GM19463 (cell line): ENCODE data around the gene FAM216B.
A peak's percentile ranks its signal among the peaks of the same experiment; 100 is the strongest.
"Not testable (repeated sequence)": the region's sequence is repeated elsewhere in the genome, so short reads cannot be mapped to it uniquely, and the experiment has no call there.

Source experiments
- ATAC-seq: cut with Tn5 transposase; IDR thresholded peaks from one replicate; pipeline ENCODE4 v1.9.1; 2021; ENCODE audit warnings: mild to moderate bottlenecking, moderate library complexity; ENCODE audit not compliant: unreplicated experiment

The FAM216B gene

DNA sequence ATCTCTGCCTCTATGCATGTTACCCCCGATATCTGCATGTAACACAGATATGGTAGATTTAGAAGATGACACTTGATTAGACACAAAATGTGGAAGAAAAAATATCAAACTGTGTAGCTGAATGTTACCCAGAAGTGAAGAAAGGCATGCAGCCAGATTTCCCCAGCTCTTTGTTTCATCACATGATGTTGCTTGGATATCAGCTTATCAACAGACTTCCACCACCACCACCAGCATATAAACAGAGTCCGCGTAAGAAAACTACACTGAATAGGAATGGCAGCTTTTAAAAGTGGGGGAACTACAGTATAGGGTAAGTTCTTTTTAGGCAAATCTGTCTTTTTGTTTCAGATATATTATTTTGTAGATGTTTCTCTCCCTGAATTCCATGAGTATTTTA, at the start of gene FAM216B:
FAM216B (plus strand) TSS at position 233 of the 400 bp plus-strand sequence. CDS start 2,484 bp downstream, outside the sequence.
- ATAC-seq = no peak

DNA sequence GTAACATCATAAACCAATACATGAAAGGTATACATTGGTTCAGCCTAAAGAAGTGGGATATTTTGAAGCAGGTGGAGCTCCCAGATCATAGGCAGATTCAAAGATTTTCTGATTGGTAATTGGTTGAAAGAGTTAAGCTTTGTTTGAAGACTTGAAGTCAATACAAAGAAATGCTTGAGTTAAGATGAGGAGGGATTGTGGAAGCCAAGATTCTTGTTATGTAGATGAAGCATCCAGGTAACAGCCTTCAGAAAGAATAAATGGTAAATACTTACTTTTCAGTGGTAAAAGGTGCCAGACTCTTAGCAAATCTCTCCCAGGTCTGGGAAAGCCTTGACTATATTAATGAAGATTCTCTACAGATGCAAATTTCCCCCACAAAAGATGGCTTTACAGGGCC, 49.3 kb upstream of the FAM216B start:
- no peak for ATAC-seq

DNA sequence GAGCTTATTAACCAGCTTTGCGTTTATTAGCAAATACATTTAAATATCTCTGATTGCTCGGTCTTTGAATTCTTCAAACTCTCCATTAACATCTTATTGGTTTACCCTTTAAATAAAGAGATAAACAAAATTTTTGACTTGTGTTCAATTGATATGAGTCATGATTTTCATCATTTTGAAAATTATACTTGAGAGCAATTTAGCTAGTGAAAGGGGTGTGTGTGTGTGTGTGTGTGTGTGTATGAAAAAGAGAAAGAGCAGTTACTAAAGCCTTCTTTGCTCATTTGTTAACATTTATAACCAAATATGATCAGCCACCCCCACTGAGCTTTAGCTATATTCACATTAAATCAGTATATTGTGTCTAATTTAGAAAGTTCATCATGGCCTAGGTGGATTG, 48.3 kb upstream of the FAM216B start:
- no peak for ATAC-seq

DNA sequence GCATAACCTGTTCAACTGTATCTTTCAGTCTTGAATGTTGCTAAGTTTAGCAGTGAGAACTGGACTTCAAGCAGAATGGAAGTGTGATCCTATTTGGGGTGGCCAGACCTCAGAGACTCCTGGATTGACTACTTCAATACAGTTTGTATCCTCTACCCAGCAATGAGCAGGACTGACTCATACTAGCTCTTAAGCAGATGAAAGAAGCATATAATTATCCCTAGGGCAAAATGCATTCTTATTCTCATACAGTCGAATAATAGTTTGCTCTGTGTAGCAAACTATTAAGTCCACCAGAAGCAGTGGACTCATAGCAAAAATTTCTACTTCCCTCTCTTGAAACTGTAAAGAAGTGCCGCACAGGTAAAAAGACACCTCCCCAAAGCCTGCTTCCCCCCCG, 46.4 kb upstream of the FAM216B start:
- no peak for ATAC-seq

DNA sequence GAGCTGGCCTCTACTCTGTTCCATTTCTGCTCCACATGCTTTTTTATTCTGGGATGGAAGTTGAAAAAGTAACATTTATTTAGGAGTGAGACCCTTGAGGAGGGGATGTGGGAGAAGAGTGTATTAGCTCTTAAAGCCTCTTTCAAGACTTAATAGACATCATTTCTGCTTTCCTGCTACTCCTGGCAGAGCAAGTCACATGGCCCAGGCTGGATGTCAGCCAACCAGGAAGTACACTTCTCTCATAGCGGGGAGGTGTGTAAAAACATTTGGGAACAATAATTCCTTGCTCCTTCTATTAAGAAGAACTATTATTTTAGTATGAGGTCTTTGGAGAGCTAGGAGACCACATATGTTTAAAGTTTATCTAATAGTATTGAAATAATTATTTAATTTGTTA, 40.6 kb upstream of the FAM216B start:
- no peak for ATAC-seq

DNA sequence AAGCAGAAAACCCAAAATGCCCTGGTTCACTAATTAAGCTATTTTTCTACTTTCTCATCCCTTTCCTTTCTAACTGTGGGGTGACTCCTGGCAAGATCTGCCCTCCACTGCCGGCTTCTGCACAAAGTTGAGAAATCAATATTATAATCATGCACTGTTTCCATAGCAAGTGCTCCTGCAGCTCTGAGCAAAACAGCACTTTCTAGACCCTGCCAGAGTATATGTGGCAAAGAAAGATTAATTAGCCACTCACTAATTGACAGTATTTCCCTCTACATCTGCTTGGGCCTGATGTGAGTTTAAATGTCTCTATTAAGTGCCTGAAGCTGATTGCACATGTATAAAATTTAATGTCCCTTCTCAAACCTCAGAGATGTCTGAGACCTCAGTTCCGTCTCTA, 39.5 kb upstream of the FAM216B start:
- ATAC-seq = no peak

DNA sequence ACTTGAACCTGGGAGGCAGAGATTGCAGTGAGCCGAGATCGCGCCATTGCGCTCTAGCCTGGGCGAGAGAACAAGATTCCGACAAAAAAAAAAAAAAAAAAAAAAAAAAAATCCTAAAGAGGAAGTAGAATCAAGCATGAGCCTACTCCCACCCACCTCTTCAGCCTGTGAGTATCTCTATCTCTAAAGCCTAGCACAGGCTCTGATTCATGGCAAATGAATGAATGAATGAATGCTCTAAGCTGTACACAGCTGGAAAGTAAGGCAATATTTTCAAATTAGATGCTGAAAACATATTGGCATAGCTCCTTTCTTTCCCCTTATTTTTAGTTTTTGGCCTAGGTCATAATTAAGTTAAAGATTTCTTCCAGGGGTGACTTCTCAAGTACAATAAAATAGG, 35.7 kb upstream of the FAM216B start:
- no peak for ATAC-seq

DNA sequence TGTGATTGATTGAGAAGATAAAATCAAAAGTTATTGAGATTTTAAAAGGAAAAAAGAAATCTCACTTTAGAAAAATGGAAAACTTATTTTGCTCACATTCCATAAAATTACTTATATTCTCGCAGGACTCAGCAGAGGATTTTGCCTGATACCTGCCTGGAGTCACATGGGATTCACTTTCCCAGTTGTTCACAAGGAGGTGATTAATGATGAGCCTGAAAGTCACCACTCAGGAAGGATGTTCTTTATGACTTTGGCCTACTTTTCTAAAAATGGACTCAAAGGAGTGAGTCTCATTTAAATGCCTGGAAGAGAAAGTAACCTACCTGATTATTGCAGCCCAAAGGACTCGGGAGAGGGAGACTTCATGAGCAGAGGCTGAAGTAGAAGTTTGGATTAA, 34.5 kb upstream of the FAM216B start:
- no peak for ATAC-seq

DNA sequence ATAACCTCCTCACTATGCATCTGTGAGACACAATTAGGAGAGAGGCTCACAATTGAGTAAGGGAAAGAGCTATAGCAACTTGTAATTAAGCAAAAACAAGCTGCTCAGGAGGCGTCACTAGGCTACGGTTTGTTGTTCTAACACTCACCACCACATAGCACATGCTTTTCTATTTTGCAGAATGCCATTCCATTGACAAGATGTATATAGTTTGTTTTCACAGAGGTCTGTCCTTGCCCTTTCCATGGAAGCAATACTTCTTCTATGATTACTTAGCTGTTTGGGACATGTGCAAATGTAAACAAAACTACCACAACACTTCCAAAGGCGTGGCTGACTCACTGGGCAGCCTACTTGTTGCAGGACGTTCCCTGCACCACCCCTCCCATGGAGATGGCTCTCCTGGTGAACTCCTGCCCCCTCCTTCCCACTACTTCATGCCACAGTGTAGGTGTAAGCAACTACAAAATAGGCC, 33.9 kb upstream of the FAM216B start:
- ATAC-seq = no peak

DNA sequence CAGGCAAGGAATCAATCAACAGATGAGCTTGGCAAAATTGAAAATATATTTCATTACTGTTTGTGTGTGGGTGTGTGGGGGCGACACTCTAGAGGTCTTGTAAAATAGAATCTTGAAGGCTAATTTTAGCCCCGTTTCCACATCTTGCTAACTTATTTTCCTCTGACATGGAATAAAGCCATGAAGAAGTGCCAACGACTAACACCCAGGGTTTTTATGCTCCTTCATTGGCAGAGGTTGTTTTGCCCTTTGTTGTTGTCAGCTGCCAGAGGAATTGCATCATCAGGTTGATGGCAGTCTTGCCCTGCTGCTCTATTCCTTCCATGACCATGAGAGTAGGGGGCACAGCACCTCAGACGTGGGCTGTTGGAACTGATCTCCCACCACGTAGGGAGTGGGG, 30.6 kb upstream of the FAM216B start:
- no peak for ATAC-seq

DNA sequence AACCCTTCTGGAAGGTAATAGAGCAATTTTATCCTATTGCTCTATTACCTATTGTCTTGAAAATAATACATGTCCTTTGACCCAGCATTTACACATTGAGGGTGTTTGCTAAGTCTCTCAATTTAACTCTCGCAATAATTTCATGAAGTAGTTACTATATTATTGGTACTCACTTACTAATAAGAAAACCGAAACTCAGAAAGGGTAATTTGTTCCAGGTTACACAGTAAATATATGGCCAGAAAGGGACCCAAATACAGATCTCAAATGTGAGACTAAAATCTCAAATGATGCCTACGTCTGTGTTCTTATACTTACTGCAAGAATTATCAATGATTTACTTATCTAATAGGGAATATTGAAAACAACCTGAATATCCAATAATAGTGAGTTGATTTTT, 29.7 kb upstream of the FAM216B start:
- ATAC-seq = peak; percentile 85

DNA sequence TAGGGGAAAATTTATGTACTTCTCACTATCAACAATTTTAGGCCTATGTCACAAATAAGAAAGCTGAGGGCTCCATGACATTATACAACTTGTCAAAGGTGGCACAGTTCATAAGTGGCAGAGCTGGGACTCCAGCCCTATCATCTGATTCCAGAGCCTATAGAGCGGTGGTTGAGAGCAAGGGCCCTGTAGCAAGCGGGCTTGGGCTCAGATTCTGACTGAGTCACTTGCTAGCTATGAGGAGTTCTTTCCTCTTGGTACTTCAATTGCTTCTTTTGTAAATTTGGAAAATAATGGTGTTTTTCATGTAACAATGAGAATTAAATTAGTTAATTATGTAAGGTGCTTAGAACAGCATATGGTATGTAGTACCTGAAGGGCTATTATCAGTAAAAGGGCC, 28.7 kb upstream of the FAM216B start:
- ATAC-seq = no peak

DNA sequence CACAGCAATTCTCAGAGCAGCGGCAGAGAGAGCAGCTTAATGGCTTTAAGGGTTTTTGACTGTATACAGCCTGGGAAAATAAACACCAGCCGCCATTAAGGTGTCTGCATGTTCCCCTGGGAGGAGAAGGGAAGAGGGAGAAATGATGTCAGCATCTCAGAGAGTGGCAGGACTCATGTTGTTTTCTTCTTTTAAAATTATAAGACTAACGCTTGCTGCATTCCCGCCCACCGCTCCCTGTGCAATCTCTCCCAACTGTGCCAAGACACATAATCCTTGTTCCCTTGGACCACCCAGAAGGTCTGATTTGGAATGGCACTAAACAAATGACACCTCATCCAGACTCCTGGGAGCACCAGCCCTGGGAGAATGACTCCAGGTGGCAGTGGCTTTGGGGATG, 27.7 kb upstream of the FAM216B start:
- no peak for ATAC-seq

DNA sequence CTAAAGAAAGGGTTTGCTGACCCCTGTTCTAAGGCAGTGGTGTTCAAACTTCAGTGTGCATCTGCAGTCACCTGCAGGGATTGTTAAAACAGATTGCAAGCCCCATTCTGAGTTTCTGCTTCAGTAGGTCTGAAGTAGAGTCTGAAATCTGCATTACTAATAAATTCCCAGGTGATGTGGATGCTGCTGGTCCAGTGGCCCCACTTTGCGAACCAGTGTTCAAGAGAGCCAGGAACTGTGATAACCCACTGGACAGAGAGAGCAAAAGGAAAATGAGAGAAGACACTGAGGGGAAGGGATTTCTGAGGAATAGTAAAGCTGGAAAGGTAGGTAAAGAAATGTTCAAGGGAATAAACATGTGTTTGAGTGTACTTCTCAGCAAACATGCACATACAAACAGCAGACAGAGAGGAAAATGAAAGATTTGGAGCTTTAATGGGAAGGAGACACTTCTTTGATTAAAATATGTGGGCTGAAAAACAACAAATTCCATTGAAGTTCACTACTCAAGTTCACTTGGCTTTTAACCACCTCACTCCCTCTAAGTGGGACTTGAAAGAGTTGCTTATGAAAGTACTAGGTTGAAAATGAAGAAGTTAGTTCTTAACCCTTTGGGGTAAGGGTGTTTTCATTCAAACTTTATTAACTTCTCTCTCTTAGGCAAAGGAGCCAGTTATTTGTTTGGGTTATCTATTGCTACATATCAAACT, 26.4 kb upstream of the FAM216B start:
- no peak for ATAC-seq

DNA sequence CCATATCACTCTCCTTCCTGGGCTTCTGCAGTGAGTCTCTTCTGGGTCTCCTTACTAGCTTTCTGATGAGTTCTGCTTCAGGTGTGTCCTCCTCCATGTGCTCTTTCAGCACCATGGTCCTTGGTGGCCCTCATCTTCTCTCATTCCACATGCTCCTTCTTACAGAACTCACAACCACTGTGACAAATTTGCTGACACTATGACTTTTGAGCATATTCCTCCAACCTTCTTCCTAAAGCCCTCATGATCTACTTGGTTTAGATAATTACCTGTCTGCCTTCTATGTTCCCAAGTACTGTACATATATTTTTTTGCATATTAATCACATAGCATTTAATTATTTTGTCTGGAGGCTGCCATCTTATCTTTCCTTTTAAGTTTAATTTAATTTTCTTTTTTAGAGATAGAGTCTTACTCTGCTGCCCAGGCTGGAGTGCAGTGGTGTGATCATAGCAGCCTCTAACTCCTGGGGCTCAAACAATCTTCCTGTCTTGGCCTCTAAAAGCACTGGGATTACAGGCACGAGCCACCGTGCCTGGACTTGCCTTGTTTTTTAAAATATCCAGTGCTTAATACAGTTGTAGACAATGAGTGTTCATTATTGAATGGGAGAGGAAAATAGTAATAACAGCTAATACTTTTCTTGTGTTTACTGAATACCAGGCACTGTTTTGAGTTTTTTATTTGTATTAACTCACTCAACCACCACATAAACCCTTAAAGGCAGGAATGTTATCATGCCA, 23.5 kb upstream of the FAM216B start:
- no peak for ATAC-seq

DNA sequence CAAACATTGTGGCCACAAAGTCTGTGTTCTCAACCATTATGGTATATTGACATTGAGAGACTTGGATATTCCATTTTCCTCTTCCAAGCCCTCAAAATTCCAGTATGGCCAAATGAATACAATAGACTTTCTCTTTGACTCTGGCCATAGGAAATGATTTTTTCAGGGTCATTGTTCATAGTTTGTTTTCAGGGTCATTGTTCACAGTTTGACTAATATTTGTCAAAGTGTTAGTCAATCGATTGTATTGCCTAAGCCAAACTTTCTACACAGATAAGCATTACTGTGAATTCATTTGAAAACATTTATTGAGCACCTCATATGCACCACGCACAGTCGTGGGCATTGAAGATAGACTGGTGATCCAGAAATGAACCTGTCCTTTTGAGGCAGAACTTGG, 22.9 kb upstream of the FAM216B start:
- ATAC-seq = no peak

DNA sequence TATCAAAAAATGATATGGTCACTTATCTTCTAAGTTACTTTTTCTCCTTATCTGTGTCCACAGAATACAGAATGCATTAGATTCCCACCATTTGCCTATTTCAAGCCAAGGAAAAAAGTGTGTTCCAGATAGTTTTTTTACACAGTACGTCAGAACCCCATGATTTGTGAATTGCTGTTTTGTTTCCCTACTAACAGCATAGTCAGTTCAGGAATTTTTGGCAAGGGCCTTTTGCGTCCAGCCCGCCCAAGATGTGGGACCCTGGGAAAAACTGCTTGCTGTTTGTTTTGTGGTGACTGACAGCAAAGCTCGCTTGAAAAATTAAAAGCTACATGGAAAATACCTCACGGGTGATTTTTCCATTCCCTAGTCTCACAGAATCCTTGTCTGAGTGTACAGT, 20.4 kb upstream of the FAM216B start:
- ATAC-seq = no peak

DNA sequence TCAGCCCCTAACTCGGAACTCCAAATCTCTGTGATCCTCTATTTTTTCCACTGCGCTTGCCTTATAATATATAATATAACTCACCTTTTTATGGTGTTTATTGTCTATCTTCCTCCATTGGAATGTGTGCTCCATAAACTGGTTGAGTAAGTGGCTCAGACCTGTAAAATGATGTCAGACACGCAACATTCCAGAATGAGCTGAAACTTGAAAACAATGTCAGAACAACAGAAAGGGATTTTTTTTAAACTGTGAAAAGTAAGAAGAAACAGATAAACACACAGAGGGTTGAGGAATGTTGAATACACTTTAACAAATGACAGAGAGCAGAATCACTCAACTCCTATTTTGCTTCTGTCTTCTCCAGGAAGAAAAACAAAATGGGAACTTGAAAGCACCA, 19.1 kb upstream of the FAM216B start:
- ATAC-seq = no peak

DNA sequence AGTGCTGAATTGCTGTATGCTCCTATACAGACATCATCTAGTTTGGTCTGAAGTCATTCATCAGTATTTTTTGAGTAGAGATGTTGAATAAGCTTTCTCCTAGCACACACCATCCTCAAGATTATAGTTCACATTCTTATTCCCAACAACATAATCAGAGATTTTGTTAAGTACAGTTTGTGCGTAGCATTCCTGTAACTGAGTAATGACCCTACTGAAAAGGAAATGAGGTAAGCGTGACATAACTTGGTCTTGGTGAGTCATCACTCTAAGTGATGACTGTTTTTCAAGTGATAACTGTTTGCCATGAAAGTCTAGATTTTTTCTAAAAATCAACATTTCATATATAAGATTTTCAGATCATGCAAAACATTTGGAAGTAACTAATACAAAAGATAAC, 18.5 kb upstream of the FAM216B start:
- no peak for ATAC-seq

DNA sequence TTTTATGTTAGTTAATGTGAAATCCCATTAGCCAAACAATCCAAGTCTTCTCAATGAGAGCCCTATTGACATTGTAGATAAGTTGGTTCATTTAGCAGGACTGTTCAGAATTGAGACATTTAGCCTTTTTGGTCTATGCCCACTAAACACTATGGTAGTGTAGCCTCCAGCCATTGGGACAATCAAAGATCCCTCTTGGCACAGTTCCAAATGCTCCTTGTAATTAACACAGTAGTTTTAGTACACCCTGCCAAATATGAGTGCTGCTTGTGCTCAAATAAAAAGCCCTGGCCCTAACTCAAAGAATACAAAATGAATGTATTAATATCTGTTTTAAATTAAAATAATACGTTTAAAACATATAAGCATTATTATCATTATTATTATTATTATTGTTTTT, 15.4 kb upstream of the FAM216B start:
- no peak for ATAC-seq

DNA sequence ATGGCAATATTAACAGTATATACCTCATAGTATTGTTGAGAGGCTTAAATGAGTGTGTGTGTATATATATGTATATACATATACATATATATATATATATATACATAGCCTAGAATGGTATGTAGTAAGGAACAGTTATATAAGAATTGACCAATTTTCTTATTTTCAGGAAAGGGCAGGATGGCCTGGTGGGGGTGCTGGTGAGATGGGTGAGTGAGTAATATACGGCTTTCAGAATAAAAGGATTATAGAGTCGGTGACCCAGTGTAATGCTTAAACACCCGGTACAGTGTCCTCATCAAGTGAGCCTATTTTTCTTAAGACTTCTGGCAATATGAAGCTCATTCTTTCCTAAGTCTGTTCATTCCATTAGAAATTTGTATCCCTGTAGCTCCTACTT, 11.7 kb upstream of the FAM216B start:
- no peak for ATAC-seq

DNA sequence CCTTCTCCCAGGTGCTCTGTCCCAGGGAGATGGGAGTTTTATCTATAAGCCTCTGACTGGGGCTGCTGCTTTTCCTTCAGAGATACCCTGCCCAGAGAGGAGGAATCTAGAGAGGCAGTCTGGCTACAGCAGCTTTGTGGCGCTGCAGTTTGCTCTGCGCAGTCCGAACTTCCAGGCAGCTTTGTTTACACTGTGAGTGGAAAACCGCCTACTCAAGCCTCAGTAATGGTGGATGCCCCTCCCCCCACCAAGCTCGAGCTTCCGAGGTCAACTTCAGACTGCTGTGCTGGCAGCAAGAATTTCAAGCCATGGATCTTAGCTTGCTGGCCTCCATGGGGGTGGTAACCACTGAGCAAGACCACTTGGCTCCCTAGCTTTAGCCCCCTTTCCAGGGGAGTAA, 4.8 kb upstream of the FAM216B start:
- ATAC-seq = not testable (repeated sequence)

DNA sequence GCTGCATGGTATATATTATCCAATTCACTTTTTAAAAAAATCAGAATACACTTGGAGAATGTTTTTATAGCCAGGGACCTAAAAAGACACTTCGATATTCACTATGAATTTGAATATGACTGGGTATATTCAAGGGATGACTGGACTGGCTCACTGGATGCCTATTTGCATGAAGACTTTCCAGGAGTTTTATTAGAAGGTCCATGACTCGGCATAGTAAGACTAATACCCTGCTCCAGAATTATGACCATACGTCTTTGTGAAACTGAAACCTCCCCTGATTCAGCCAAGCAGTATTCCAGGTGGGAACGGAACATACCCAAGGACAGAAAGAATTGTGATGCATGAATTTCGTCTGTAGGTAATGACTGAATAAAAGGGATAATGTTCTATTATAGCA, 3.9 kb upstream of the FAM216B start:
- ATAC-seq = no peak
